K562 (cell line): ENCODE data around the gene EMC10. TPM values are rescaled to one million over a fixed set of nuclear protein-coding genes. Genes with fewer than 3 reads are reported as not detected.

Experiments used
- ATAC-seq: fragments of 200-7000 bp; cut with Tn5 transposase; 3 replicates; pipeline ENCODE4 v1.9.1; 2020; ENCODE audit warnings: moderate library complexity
- BruUV-seq: library from RNA; stranded (reverse); fragments of 400-500 nt; replicated peaks from 2 replicates; lab custom pipeline; 2021; lab: Mats Ljungman, UMichigan
- CTCF ChIA-PET: fragments of 300-600 bp; formaldehyde crosslinking; extraction: SDS; loops from one replicate; lab custom pipeline; 2021; ENCODE audit warnings: low intra/inter-chr PET ratio; lab: Yijun Ruan, JAX
- POLR2A ChIA-PET: fragments of 300-600, 350-650 bp; sonication (Branson Sonifier 250); formaldehyde crosslinking; extraction: SDS; loops from one replicate; lab custom pipeline; 2021; ENCODE audit warnings: antibody characterized with exemption, inconsistent platforms; lab: Yijun Ruan, JAX
- DNase-seq, 4 experiments: peaks; one replicate each; pipeline versions ENCODE4 v3.0.0 to v3.0.0-alpha.2; 2011 to 2018; ENCODE audit warnings: low spot score in 3 of 4, mixed read lengths in 3 of 4; ENCODE audit errors: extremely low read depth in 1 of 4
- FAIRE-seq: peaks from 2 replicates; lab custom pipeline; 2011; peaks lifted over from hg19 to GRCh38; lab: Jason Lieb, UNC
- H2AFZ ChIP-seq: 2 replicates; pipeline ENCODE4 v1.6.0; 2011; ENCODE audit warnings: low read depth, low read length, control low read depth, inconsistent platforms
- H3K27ac ChIP-seq: fragments of 200-600 bp; 3 replicates; pipeline ENCODE4 v1.8.0; 2011; ENCODE audit warnings: low read depth, mild to moderate bottlenecking, control low read depth, inconsistent platforms, low read length, moderate library complexity, mixed read lengths; ENCODE audit errors: extremely low read depth
- H3K27me3 ChIP-seq, 2 experiments: fragments of 300-600 bp in 1 of 2; 2 replicates in 1 of 2; 3 replicates in 1 of 2; pipeline versions ENCODE4 v1.6.0 to v1.8.0; 2011; ENCODE audit warnings: inconsistent platforms in 2 of 2, low read length in 2 of 2, mild to moderate bottlenecking in 1 of 2, mixed read lengths in 1 of 2, moderate library complexity in 1 of 2; ENCODE audit not compliant: control insufficient read depth in 2 of 2, insufficient read depth in 2 of 2
- H3K36me3 ChIP-seq: fragments of 300-600 bp; 3 replicates; pipeline ENCODE4 v1.8.0; 2011; ENCODE audit warnings: mild to moderate bottlenecking, low read length, inconsistent platforms; ENCODE audit not compliant: control insufficient read depth, insufficient read depth
- H3K4me1 ChIP-seq, 2 experiments: fragments of 200-600 bp in 1 of 2; replicated peaks in 1 of 2; 2 replicates in 1 of 2; 3 replicates in 1 of 2; pipeline versions ENCODE4 v1.5.1 to v1.8.0; 2011; ENCODE audit warnings: inconsistent platforms in 2 of 2, low read length in 2 of 2, mild to moderate bottlenecking in 1 of 2, mixed read lengths in 1 of 2, moderate library complexity in 1 of 2; ENCODE audit not compliant: control insufficient read depth in 2 of 2, insufficient read depth in 2 of 2
- H3K4me2 ChIP-seq: 2 replicates; pipeline ENCODE4 v1.6.1; 2011; ENCODE audit warnings: low read length, control low read depth, inconsistent platforms, mixed read lengths; ENCODE audit not compliant: insufficient read depth
- H3K4me3 ChIP-seq: fragments of 200-600 bp; sonication (generic), shearing (Covaris generic); 2 replicates; pipeline ENCODE4 v1.5.1; 2016; ENCODE audit warnings: control low read depth, inconsistent platforms
- H3K79me2 ChIP-seq: fragments of 200-600 bp; 3 replicates; pipeline ENCODE4 v1.8.0; 2011; ENCODE audit warnings: low read length, inconsistent platforms; ENCODE audit not compliant: control insufficient read depth, insufficient read depth
- H3K9ac ChIP-seq, 2 experiments: 2 replicates each; pipeline versions ENCODE4 v1.6.0 to v1.6.1; 2011; ENCODE audit warnings: low read depth in 2 of 2, low read length in 2 of 2, control low read depth in 1 of 2, inconsistent platforms in 1 of 2, mild to moderate bottlenecking in 1 of 2, mixed read lengths in 1 of 2; ENCODE audit not compliant: insufficient read depth in 1 of 2
- H3K9me1 ChIP-seq: one replicate; pipeline ENCODE4 v1.6.0; 2011; ENCODE audit warnings: inconsistent platforms, mild to moderate bottlenecking, low read length, moderate library complexity; ENCODE audit not compliant: control insufficient read depth, insufficient read depth
- H3K9me3 ChIP-seq: replicated peaks from 2 replicates; pipeline ENCODE4 v1.5.1; 2011; ENCODE audit warnings: low read depth, low read length, inconsistent platforms; ENCODE audit not compliant: control insufficient read depth, insufficient read depth
- H4K20me1 ChIP-seq: replicated peaks from 2 replicates; pipeline ENCODE4 v1.6.1; 2011; ENCODE audit warnings: low read length, inconsistent platforms, mixed read lengths; ENCODE audit not compliant: control insufficient read depth, insufficient read depth
- KDM1A ChIP-seq, 2 experiments: fragments of 450-650 bp; IDR thresholded peaks; 2 replicates each; pipeline ENCODE4 v1.6.1; 2016; ENCODE audit warnings: mild to moderate bottlenecking in 2 of 2
- NR2C1 ChIP-seq, 2 experiments: fragments of 450-650 bp; IDR thresholded peaks; 2 replicates each; pipeline ENCODE4 v1.6.1; 2017; ENCODE audit warnings: mild to moderate bottlenecking in 2 of 2, antibody characterized with exemption in 1 of 2, inconsistent platforms in 1 of 2, missing compliant biosample characterization in 1 of 2, missing genetic modification characterization in 1 of 2
- NR2C2 ChIP-seq, 2 experiments: fragments of 200-800 bp in 1 of 2; sonication (Bioruptor generic) in 1 of 2; sonication (generic) in 1 of 2; formaldehyde crosslinking in 1 of 2; IDR thresholded peaks; 2 replicates each; pipeline versions ENCODE4 v1.6.1 to v1.8.0; 2016 to 2022; ENCODE audit warnings: mild to moderate bottlenecking in 1 of 2, missing compliant biosample characterization in 1 of 2, missing genetic modification characterization in 1 of 2, missing genetic modification reagents in 1 of 2
- PYGO2 ChIP-seq: fragments of 450-650 bp; IDR thresholded peaks from 2 replicates; pipeline ENCODE4 v1.6.1; 2016; ENCODE audit warnings: mild to moderate bottlenecking, missing genetic modification characterization, moderate library complexity, missing compliant biosample characterization
- SETDB1 ChIP-seq: IDR thresholded peaks from one replicate; pipeline ENCODE4 v1.6.1; 2012; ENCODE audit warnings: low read length, control low read depth, inconsistent platforms
- SIN3A ChIP-seq, 2 experiments: fragments of 150-350 bp in 1 of 2; IDR thresholded peaks; 2 replicates each; pipeline ENCODE4 v1.6.1; 2011 to 2016; ENCODE audit warnings: borderline replicate concordance in 2 of 2, low read depth in 2 of 2, low read length in 2 of 2, mild to moderate bottlenecking in 2 of 2, moderate library complexity in 2 of 2; ENCODE audit not compliant: control insufficient read depth in 1 of 2
- WGBS: fragments of 100-300 bp; shearing (Covaris generic); methylation state at CpG from one replicate; pipeline ENCODE4 v1.1.6; 2016; ENCODE audit warnings: low coverage, mixed read lengths; ENCODE audit not compliant: insufficient coverage; ENCODE audit errors: missing lambda C conversion rate; 5-methylcytosine and 5-hydroxymethylcytosine counted together
- in situ Hi-C: fragments of 300-500 bp; cut with MboI; formaldehyde crosslinking; loops from 4 replicates; pipeline ENCODE4 v1.15.0; 2018; ENCODE audit warnings: inconsistent platforms, mixed read lengths
- intact Hi-C: fragments of 100-400 bp; cut with micrococcal nuclease; formaldehyde crosslinking; loops from 2 replicates; pipeline ENCODE4 v1.14.2; 2022
- polyA plus RNA-seq, 8 experiments: library from polyadenylated mRNA; depleted of rRNA in 4 of 8; stranded (reverse) in 5 of 8; unstranded in 3 of 8; fragments of >200 nt; fragmentation: Nextera tagmentation in 2 of 8; fragmentation: Illumina TruSeq in 1 of 8; extraction: Ambion mirVana in 2 of 8; extraction: Trizol in 1 of 8; gene quantifications; 2 replicates each; pipeline versions ENCODE4 v1.2.1 to v1.2.3, GENCODE V29; 2011 to 2014; ENCODE audit warnings: inconsistent platforms in 1 of 8, missing spikeins in 1 of 8
- total RNA-seq, 7 experiments: library from RNA; depleted of rRNA in 6 of 7; stranded (reverse); fragments of >200 nt in 6 of 7; fragmentation: Illumina TruSeq in 2 of 7; extraction: Trizol in 2 of 7; gene quantifications; 2 replicates each; pipeline versions ENCODE4 v1.2.1 to v1.2.3, GENCODE V29; 2011 to 2021; ENCODE audit warnings: low replicate concordance in 1 of 7
- TF ChIP-seq, protein P1 (sequence below): fragments of 450-650 bp; IDR thresholded peaks from 2 replicates; pipeline ENCODE4 v1.6.1; 2016
- TF ChIP-seq, protein P2 (sequence below): fragments of 450-650 bp; IDR thresholded peaks from 2 replicates; pipeline ENCODE4 v1.6.1; 2016; ENCODE audit warnings: low read depth, mild to moderate bottlenecking, moderate library complexity

Gene EMC10
- total and polyA plus RNA-seq, 9 of the 15 experiments (the other 6 are each of a cell fraction or from before 2014, with no cell fraction given), result 1.4 to 46.0 (median 13.1) TPM

DNA sequence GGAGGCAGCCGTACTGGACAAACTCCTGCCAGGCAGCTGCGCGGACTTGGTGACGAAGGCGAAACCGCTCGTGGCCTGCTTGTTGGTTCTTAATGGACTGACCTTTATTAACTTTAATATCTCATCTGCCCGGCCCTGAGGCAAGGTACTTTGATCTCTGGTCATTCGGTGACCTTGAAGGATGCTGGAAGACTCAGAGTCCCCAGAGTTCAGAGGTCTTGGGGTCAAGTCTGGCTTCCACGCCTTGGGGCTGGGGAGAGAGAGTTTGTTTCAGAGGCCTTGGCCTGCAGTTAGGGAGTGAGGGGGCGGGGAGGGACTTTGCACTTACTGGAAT is 9.6 kb upstream of the EMC10 start:
- Histone ChIP-seq H3K36me3 (no peaks in the 10 kb centered on the region), H4K20me1 (no peaks in the 10 kb centered on the region), H2AFZ (peak overlapping the region; percentile 85), H3K9ac (peak overlapping the region in 1 of 2 experiments; percentile 53; a peak in 2 of 4 replicates), H3K9me1 (no peaks in the 10 kb centered on the region), H3K4me1 (peaks cover 8 to 35% of the 10 kb centered on the region in 2 experiments; a peak in 4 of 5 replicates), H3K79me2 (no peaks in the 10 kb centered on the region), H3K4me2 (no peak overlapping the region), H3K4me3 (no peak overlapping the region), H3K27ac (no peak overlapping the region), H3K9me3 (no peaks in the 10 kb centered on the region; the same call in 1 of the 2 replicates), H3K27me3 (peaks cover 0 to 18% of the 10 kb centered on the region in 2 experiments; a peak in 3 of 5 replicates)
- in situ Hi-C loops (no loop called here), intact Hi-C loops (no loop called here)
- WGBS, result 74% methylated on average over 11 of the region's 11 CpGs
- ATAC-seq (no peak), FAIRE-seq (peak; percentile 26), DNase-seq (no peak)
- POLR2A ChIA-PET, result interaction anchor here (1.2 to 1.5 kb wide), 4 partner anchors 8 to 109 kb away, joined by 3 to 9 read pairs (median 6); partner anchors contain the start of gene POLD1
- TF ChIP-seq SETDB1 (no peak), PYGO2 (tag) (no peak), SIN3A (IDR thresholded peaks at IDR 0.05; ENCODE audit: borderline replicate concordance in 2 of 2, control insufficient read depth in 1 of 2, low read depth in 2 of 2, low read length in 2 of 2) (no peak), NR2C1 (IDR thresholded peaks at IDR 0.05) (peak; percentile 51), NR2C1 (tag; IDR thresholded peaks at IDR 0.05) (peak; percentile 40; the same call in 1 of the 2 replicates), KDM1A (IDR thresholded peaks at IDR 0.05) (no peak), NR2C2 (CRISPR knock-in tag; IDR thresholded peaks at IDR 0.05) (no peak), NR2C2 (tag; IDR thresholded peaks at IDR 0.05) (peak; percentile 8; the same call in 1 of the 2 replicates)
- TF ChIP-seq, protein P1, sequence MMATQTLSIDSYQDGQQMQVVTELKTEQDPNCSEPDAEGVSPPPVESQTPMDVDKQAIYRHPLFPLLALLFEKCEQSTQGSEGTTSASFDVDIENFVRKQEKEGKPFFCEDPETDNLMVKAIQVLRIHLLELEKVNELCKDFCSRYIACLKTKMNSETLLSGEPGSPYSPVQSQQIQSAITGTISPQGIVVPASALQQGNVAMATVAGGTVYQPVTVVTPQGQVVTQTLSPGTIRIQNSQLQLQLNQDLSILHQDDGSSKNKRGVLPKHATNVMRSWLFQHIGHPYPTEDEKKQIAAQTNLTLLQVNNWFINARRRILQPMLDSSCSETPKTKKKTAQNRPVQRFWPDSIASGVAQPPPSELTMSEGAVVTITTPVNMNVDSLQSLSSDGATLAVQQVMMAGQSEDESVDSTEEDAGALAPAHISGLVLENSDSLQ, result no peak
- TF ChIP-seq, protein P2, sequence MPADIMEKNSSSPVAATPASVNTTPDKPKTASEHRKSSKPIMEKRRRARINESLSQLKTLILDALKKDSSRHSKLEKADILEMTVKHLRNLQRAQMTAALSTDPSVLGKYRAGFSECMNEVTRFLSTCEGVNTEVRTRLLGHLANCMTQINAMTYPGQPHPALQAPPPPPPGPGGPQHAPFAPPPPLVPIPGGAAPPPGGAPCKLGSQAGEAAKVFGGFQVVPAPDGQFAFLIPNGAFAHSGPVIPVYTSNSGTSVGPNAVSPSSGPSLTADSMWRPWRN, result no peak
- BruUV-seq, result no TSS peak
- CTCF ChIA-PET, result no interaction called here
